Activated CD4-positive, alpha-beta T cell treated with anti-CD3 and anti-CD28 coated beads, Interleukin-2, amount 10 ng/mL, durations not matched to agents 7 days and 5 days (primary cell): Measurements from ENCODE around the gene INTS11. TPM values are rescaled to one million over a fixed set of nuclear protein-coding genes. Genes with fewer than 3 reads are reported as not detected.

Source experiments
- CTCF ChIA-PET: fragments of 350-600 bp; sonication (Branson Sonifier 250); formaldehyde crosslinking; loops from one replicate; lab custom pipeline; 2021; ENCODE audit warnings: antibody characterized with exemption; lab: Charles Lee
- POLR2A ChIA-PET: fragments of 350-600 bp; sonication (Branson Sonifier 250); formaldehyde crosslinking; loops from one replicate; lab custom pipeline; 2021; ENCODE audit warnings: antibody characterized with exemption; lab: Charles Lee
- DNase-seq: peaks from one replicate; pipeline ENCODE4 v3.0.0-alpha.2; 2020
- H3K27ac Mint-ChIP-seq: one replicate; pipeline ENCODE4 v1.8.0; 2021; ENCODE audit warnings: mild to moderate bottlenecking, moderate library complexity, mixed read lengths
- H3K27me3 Mint-ChIP-seq: one replicate; pipeline ENCODE4 v1.8.0; 2021; ENCODE audit warnings: mixed read lengths
- H3K36me3 Mint-ChIP-seq: one replicate; pipeline ENCODE4 v1.8.0; 2021; ENCODE audit warnings: low read depth, mixed read lengths
- H3K4me1 Mint-ChIP-seq: one replicate; pipeline ENCODE4 v1.8.0; 2021; ENCODE audit warnings: mixed read lengths
- H3K4me3 Mint-ChIP-seq: one replicate; pipeline ENCODE4 v1.8.0; 2021; ENCODE audit warnings: mild to moderate bottlenecking, moderate library complexity, mixed read lengths
- H3K9me3 Mint-ChIP-seq: one replicate; pipeline ENCODE4 v1.8.0; 2021; ENCODE audit warnings: mixed read lengths
- total RNA-seq, 2 experiments: library from RNA; stranded (reverse); gene quantifications; one replicate each; pipeline ENCODE4 v1.2.3, GENCODE V29; 2021

INTS11 gene
- total RNA-seq, 2 experiments from 2014 or later = 123 to 126 TPM

- H3K27me3 Mint-ChIP-seq = no peaks in the 10 kb centered on the region
- no peaks in the 10 kb centered on the region for H3K4me1 Mint-ChIP-seq
- H3K27ac Mint-ChIP-seq = no peak overlapping the region
- POLR2A ChIA-PET = no interaction called here
- H3K36me3 Mint-ChIP-seq = peaks cover 3% of the 10 kb centered on the region
- H3K9me3 Mint-ChIP-seq = no peaks in the 10 kb centered on the region
- no peak for DNase-seq
- H3K4me3 Mint-ChIP-seq = no peak overlapping the region
- CTCF ChIA-PET = no interaction called here
Observed at GRCh38 chr1:1293263-1294249, 30.9 kb downstream of the INTS11 start.

GRCh38 chr1:1292851-1293250 is 31.6 kb downstream of the INTS11 start:
- POLR2A ChIA-PET = no interaction called here
- no peaks in the 10 kb centered on the region for H3K27me3 Mint-ChIP-seq
- H3K27ac Mint-ChIP-seq = no peak overlapping the region
- peaks cover 3% of the 10 kb centered on the region for H3K36me3 Mint-ChIP-seq
- no peak overlapping the region for H3K4me3 Mint-ChIP-seq
- H3K9me3 Mint-ChIP-seq = no peaks in the 10 kb centered on the region
- DNase-seq = no peak
- CTCF ChIA-PET = interaction anchor here (1.4 to 3.2 kb wide), 3 partner anchors 11 to 291 kb away, joined by 3 to 36 read pairs (median 6); no protein-coding TSS in a partner anchor
- H3K4me1 Mint-ChIP-seq = no peaks in the 10 kb centered on the region

DNA sequence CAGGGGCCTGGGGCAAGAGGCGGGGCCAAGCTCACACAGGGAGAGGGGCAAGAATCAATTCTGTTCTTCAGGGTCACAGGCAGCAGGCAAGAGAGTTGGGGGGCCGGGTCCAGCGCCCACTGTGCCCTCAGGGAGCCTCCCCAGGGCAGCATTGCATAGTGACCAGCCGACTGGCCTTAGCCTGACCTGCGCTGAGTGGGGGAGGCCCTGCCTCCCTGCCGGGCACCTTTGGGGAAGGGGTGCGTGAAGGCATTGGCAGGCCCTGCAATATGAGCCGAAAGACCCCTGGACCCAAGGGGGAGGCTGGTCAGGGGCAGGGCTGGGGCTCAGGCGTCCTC is 32.0 kb downstream of the INTS11 start:
- CTCF ChIA-PET = interaction anchor here (1.1 to 3.2 kb wide), 13 partner anchors 8 to 333 kb away, joined by 3 to 36 read pairs (median 5); partner anchors contain the start of genes ISG15, NOC2L and UBE2J2
- Mint-ChIP-seq H3K9me3 (no peaks in the 10 kb centered on the region), H3K4me3 (no peak overlapping the region), H3K4me1 (no peaks in the 10 kb centered on the region), H3K27me3 (no peaks in the 10 kb centered on the region), H3K36me3 (peaks cover 3% of the 10 kb centered on the region), H3K27ac (no peak overlapping the region)
- POLR2A ChIA-PET = interaction anchor here (0.6 kb wide), 1 partner anchor 170 kb away, joined by 3 read pairs; no protein-coding TSS in a partner anchor
- DNase-seq = no peak

- H3K4me3 Mint-ChIP-seq = no peak overlapping the region
- POLR2A ChIA-PET = interaction anchor here (0.6 kb wide), 1 partner anchor 169 kb away, joined by 3 read pairs; no protein-coding TSS in a partner anchor
- H3K36me3 Mint-ChIP-seq = peaks cover 3% of the 10 kb centered on the region
- H3K4me1 Mint-ChIP-seq = no peaks in the 10 kb centered on the region
- no peaks in the 10 kb centered on the region for H3K9me3 Mint-ChIP-seq
- no peak overlapping the region for H3K27ac Mint-ChIP-seq
- DNase-seq = peak; percentile 65
- CTCF ChIA-PET = interaction anchor here (1.1 to 3.2 kb wide), 16 partner anchors 9 to 333 kb away, joined by 3 to 36 read pairs (median 5); partner anchors contain the start of genes ISG15, NOC2L, TNFRSF4 and UBE2J2
- no peaks in the 10 kb centered on the region for H3K27me3 Mint-ChIP-seq
Observed at GRCh38 chr1:1291548-1292441, 32.7 kb downstream of the INTS11 start.

- Mint-ChIP-seq H3K27ac (no peak overlapping the region), H3K36me3 (peaks cover 3% of the 10 kb centered on the region), H3K27me3 (no peaks in the 10 kb centered on the region), H3K4me1 (no peaks in the 10 kb centered on the region), H3K9me3 (no peaks in the 10 kb centered on the region), H3K4me3 (no peak overlapping the region)
- POLR2A ChIA-PET = no interaction called here
- CTCF ChIA-PET = interaction anchor here (1.0 to 3.2 kb wide), 16 partner anchors 9 to 332 kb away, joined by 3 to 36 read pairs (median 5); partner anchors contain the start of genes ISG15, NOC2L, TNFRSF4 and UBE2J2
- DNase-seq = no peak
Observed at GRCh38 chr1:1291023-1291528, 33.4 kb downstream of the INTS11 start.

DNA sequence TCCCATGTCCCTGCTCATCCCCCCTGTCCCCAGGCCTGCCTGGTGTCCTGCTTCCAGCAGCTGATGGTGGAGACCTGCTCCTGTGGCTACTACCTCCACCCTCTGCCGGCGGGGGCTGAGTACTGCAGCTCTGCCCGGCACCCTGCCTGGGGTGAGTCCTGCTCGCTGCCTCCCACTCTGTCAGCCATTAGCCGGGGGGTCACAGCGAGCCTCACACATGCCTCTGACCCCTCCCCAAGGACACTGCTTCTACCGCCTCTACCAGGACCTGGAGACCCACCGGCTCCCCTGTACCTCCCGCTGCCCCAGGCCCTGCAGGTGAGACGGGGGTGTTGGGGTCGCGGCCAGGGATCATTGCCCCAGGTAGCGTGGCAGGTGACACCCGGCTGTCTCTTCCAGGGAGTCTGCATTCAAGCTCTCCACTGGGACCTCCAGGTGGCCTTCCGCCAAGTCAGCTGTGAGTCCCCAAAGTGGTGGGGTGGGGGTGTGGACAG is 34.2 kb downstream of the INTS11 start:
- CTCF ChIA-PET = interaction anchor here (1.0 to 3.2 kb wide), 9 partner anchors 11 to 260 kb away, joined by 3 to 36 read pairs (median 5); partner anchors contain the start of gene TNFRSF4
- Mint-ChIP-seq H3K4me3 (no peak overlapping the region), H3K4me1 (no peaks in the 10 kb centered on the region), H3K27me3 (no peaks in the 10 kb centered on the region), H3K27ac (no peak overlapping the region), H3K9me3 (no peaks in the 10 kb centered on the region), H3K36me3 (peaks cover 3% of the 10 kb centered on the region)
- POLR2A ChIA-PET = no interaction called here
- DNase-seq = peak; percentile 68

GRCh38 chr1:1287288-1288110 is 37.0 kb downstream of the INTS11 start:
- Mint-ChIP-seq H3K9me3 (no peaks in the 10 kb centered on the region), H3K4me3 (no peak overlapping the region), H3K4me1 (no peaks in the 10 kb centered on the region), H3K36me3 (no peaks in the 10 kb centered on the region), H3K27ac (no peak overlapping the region), H3K27me3 (no peaks in the 10 kb centered on the region)
- ChIA-PET CTCF (interaction anchor here (0.6 to 1.8 kb wide), 3 partner anchors 165 to 1116 kb away, joined by 3 to 6 read pairs (median 5); no protein-coding TSS in a partner anchor), POLR2A (no interaction called here)
- DNase-seq = no peak

DNA sequence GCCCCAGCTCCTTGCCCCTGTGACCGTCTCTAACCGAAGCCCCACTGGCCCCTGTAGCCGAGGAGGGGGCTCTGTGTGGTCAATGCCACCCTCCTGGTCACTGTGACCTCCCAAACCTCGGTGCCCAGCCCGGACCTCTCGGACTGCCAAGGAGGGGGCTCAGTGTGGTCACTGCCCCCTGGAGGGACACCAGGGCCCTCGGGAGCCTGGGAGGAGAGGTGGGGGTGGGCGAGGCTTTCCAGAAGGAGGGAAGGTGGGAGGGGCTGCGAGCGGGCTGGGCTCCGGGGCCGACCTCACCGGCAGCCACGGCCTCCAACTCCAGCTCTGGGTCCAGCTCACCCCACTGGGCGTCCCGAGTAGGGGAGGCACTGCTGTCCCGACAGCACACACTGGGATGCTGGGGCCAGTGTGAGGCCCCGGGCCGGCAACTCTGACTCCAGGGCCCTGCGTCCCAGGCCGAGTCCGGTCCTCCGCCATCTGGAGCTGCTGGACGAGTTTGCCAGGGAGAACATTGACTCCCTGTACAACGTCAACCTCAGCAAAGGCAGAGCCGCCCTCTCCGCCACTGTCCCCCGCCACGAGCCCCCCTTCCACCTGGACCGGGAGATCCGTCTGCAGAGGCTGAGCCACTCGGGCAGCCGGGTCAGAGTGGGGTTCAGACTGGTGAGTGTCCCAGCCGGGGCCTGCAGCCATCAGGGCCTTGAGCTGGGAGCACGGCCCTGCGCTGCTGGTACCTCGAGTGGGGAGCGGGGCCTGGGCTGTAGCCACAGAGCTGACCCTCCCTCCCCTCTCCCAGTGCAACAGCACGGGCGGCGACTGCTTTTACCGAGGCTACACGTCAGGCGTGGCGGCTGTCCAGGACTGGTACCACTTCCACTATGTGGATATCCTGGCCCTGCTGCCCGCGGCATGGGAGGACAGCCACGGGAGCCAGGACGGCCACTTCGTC is 37.9 kb downstream of the INTS11 start:
- no peaks in the 10 kb centered on the region for H3K9me3 Mint-ChIP-seq
- ChIA-PET CTCF (interaction anchor here (0.6 to 1.8 kb wide), 4 partner anchors 164 to 1117 kb away, joined by 3 to 6 read pairs (median 4); no protein-coding TSS in a partner anchor), POLR2A (no interaction called here)
- H3K27me3 Mint-ChIP-seq = no peaks in the 10 kb centered on the region
- H3K27ac Mint-ChIP-seq = no peak overlapping the region
- H3K4me1 Mint-ChIP-seq = no peaks in the 10 kb centered on the region
- DNase-seq = no peak
- no peak overlapping the region for H3K4me3 Mint-ChIP-seq
- no peaks in the 10 kb centered on the region for H3K36me3 Mint-ChIP-seq

GRCh38 chr1:1285611-1286311 is 38.7 kb downstream of the INTS11 start:
- no peaks in the 10 kb centered on the region for H3K9me3 Mint-ChIP-seq
- no peak overlapping the region for H3K4me3 Mint-ChIP-seq
- CTCF ChIA-PET = interaction anchor here (0.7 to 1.4 kb wide), 4 partner anchors 46 to 227 kb away, joined by 3 to 4 read pairs (median 3); no protein-coding TSS in a partner anchor
- no peaks in the 10 kb centered on the region for H3K4me1 Mint-ChIP-seq
- no peaks in the 10 kb centered on the region for H3K36me3 Mint-ChIP-seq
- H3K27me3 Mint-ChIP-seq = no peaks in the 10 kb centered on the region
- POLR2A ChIA-PET = no interaction called here
- DNase-seq = no peak
- no peak overlapping the region for H3K27ac Mint-ChIP-seq

DNA sequence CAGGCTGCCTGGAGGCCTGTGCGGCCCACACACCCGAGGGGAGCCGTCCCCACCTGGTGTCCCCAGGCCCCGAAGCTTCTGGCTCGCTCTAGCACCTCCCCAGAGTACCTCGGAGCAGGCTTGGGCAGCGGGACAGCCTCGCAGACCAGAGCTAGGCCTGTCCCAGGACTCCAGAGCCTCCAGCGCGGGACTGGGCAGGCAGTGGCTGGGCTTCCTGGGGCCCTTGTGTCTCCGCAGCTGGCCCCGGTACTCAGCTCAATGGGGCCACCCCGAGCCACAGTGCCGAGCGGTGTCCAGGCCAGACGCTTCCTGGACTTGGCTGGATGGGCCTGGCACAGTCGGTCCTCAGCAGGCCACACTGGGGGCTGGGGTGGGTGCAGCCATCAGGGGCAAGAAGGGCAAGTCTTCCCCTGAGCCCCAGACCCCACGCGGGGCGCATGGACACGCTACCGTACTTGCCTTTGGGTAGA is 39.3 kb downstream of the INTS11 start:
- CTCF ChIA-PET = interaction anchor here (0.7 to 1.4 kb wide), 4 partner anchors 45 to 226 kb away, joined by 3 to 4 read pairs (median 3); no protein-coding TSS in a partner anchor
- Mint-ChIP-seq H3K27ac (no peak overlapping the region), H3K27me3 (no peaks in the 10 kb centered on the region), H3K9me3 (no peaks in the 10 kb centered on the region), H3K4me1 (no peaks in the 10 kb centered on the region), H3K4me3 (no peak overlapping the region), H3K36me3 (no peaks in the 10 kb centered on the region)
- DNase-seq = no peak
- POLR2A ChIA-PET = no interaction called here
